Upper lobe of left lung (tissue), 6 donors: ENCODE results near the gene DMGDH. TPM values are rescaled to one million over a fixed set of nuclear protein-coding genes. Genes with fewer than 3 reads are reported as not detected.

Source experiments
- ATAC-seq, 2 donors: fragments of 200-7000 bp; cut with Tn5 transposase; one replicate each; pipeline ENCODE4 v1.9.1; 2022; ENCODE audit warnings: mild to moderate bottlenecking in 2 of 2, moderate library complexity in 2 of 2; ENCODE audit not compliant: low FRiP score in 2 of 2
- DNase-seq, 2 donors: peaks; one replicate each; pipeline ENCODE4 v3.0.0-alpha.2; 2019 to 2020
- H3K27ac ChIP-seq, 4 donors: fragments of 200-600 bp; sonication (generic); one replicate each; pipeline ENCODE4 v1.5.1; 2016 to 2019
- H3K27me3 ChIP-seq, 4 donors: fragments of 200-600 bp; sonication (generic); one replicate each; pipeline ENCODE4 v1.5.1; 2017 to 2019
- H3K36me3 ChIP-seq, 4 donors: fragments of 200-600 bp; sonication (generic); one replicate each; pipeline ENCODE4 v1.5.1; 2016 to 2019
- H3K4me1 ChIP-seq, 4 donors: fragments of 200-600 bp; sonication (generic); one replicate each; pipeline ENCODE4 v1.5.1; 2018 to 2019
- H3K4me3 ChIP-seq, 4 donors: fragments of 200-600 bp; sonication (generic); one replicate each; pipeline ENCODE4 v1.5.1; 2017 to 2019; ENCODE audit warnings: mild to moderate bottlenecking in 2 of 4, moderate library complexity in 1 of 4
- H3K9me3 ChIP-seq, 4 donors: fragments of 200-600 bp; sonication (generic); one replicate each; pipeline ENCODE4 v1.5.1; 2018 to 2019
- CTCF ChIP-seq, 6 experiments: fragments of 450-650 bp in 4 of 6; fragments of 200-600 bp in 2 of 6; sonication (generic) in 2 of 6; IDR thresholded peaks; one replicate each; pipeline ENCODE4 v1.5.1; 2016 to 2019; ENCODE audit warnings: antibody characterized with exemption in 6 of 6
- EP300 ChIP-seq, 4 donors: sonication (generic); formaldehyde crosslinking; IDR thresholded peaks; one replicate each; pipeline ENCODE4 v1.5.1; 2017; ENCODE audit warnings: antibody characterized with exemption in 4 of 4, control low read depth in 2 of 4
- POLR2A ChIP-seq, 4 donors: fragments of 450-650 bp; IDR thresholded peaks; one replicate each; pipeline ENCODE4 v1.5.1; 2016 to 2017; ENCODE audit warnings: antibody characterized with exemption in 4 of 4, mild to moderate bottlenecking in 2 of 4
- POLR2AphosphoS5 ChIP-seq, 2 donors: sonication (generic); formaldehyde crosslinking; IDR thresholded peaks; one replicate each; pipeline ENCODE4 v1.5.1; 2017; ENCODE audit warnings: antibody characterized with exemption in 2 of 2
- WGBS, 2 donors: methylation state at CpG; one replicate each; pipeline ENCODE4 v1.1.5; 2017 to 2018; 5-methylcytosine and 5-hydroxymethylcytosine counted together
- total RNA-seq, 6 donors: library from RNA; depleted of rRNA in 4 of 6; stranded (reverse); fragments of >200 nt in 4 of 6; gene quantifications; one replicate each; pipeline versions ENCODE4 v1.1.0 to v1.2.1, GENCODE V29; 2016 to 2021
- donor health status: DM: no; HTN: no; CAD: no; lungs with moderate emphysema.
- donor health status: DM: no; HTN: yes; CAD: no; lungs with severe emphysema.

DMGDH gene
- total RNA-seq, 6 donors from 2014 or later, result 0.46 to 1.3 (median 1.1) TPM

GRCh38 chr5:78959767-78960166, 109.7 kb downstream of the DMGDH start:
- no peaks in the 10 kb centered on the region for H3K9me3 ChIP-seq
- DNase-seq, result no peak
- no peak overlapping the region for H3K4me3 ChIP-seq
- no peaks in the 10 kb centered on the region for H3K27me3 ChIP-seq
- ATAC-seq, result no peak
- peaks cover 0 to 9% (median 1%) of the 10 kb centered on the region in 4 donors for H3K36me3 ChIP-seq
- WGBS, 2 donors, result 86 to 90% methylated on average over 1 of the region's 1 CpG
- H3K4me1 ChIP-seq, result no peaks in the 10 kb centered on the region
- no peak overlapping the region for H3K27ac ChIP-seq
- TF ChIP-seq POLR2AphosphoS5 (IDR thresholded peaks at IDR 0.05) (no peak), CTCF (IDR thresholded peaks at IDR 0.05) (no peak), EP300 (IDR thresholded peaks at IDR 0.05) (no peak), POLR2A (IDR thresholded peaks at IDR 0.05) (no peak)

- Histone ChIP-seq H3K27ac (no peak overlapping the region), H3K4me3 (no peak overlapping the region), H3K36me3 (peaks cover 0 to 4% (median 0%) of the 10 kb centered on the region in 4 donors), H3K27me3 (no peaks in the 10 kb centered on the region), H3K9me3 (no peaks in the 10 kb centered on the region), H3K4me1 (no peaks in the 10 kb centered on the region)
- WGBS, 2 donors, result 66 to 74% methylated on average over 3 of the region's 3 CpGs
- ATAC-seq (no peak), DNase-seq (no peak)
- no peak for TF ChIP-seq POLR2A (IDR thresholded peaks at IDR 0.05)
- no peak for TF ChIP-seq CTCF (IDR thresholded peaks at IDR 0.05)
- no peak for TF ChIP-seq EP300 (IDR thresholded peaks at IDR 0.05)
- TF ChIP-seq POLR2AphosphoS5 (IDR thresholded peaks at IDR 0.05), result no peak
These were observed 110.6 kb downstream of the DMGDH start for GRCh38 chr5:78958672-78959445.

DNA sequence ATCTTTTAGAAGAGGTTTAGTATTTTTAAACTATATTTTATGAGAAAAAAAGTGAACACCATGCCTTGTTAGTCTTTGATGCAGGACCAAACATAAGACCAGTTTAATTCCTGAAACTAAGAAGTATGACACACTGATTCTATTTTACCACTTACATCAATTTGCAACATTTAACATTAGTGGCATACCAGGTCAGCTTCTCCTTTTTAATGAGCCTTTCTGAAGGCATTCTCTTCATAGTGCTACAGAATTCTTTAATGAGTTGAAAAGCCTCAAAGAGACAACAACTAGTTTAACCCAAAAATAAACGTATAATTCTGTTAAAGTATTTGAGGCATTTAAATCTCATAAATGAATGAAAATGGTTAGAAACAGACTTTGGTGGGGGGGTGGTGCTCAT, 112.6 kb downstream of the DMGDH start:
- no peak overlapping the region for H3K4me3 ChIP-seq
- no peaks in the 10 kb centered on the region for H3K36me3 ChIP-seq
- no peak overlapping the region for H3K27ac ChIP-seq
- DNase-seq (no peak), ATAC-seq (no peak)
- H3K27me3 ChIP-seq, result no peaks in the 10 kb centered on the region
- H3K9me3 ChIP-seq, result no peaks in the 10 kb centered on the region
- TF ChIP-seq EP300 (IDR thresholded peaks at IDR 0.05), result no peak
- no peak for TF ChIP-seq POLR2A (IDR thresholded peaks at IDR 0.05)
- TF ChIP-seq CTCF (IDR thresholded peaks at IDR 0.05), result no peak
- TF ChIP-seq POLR2AphosphoS5 (IDR thresholded peaks at IDR 0.05), result no peak
- 78 to 85% methylated on average over 1 of the region's 1 CpG for WGBS, 2 donors
- H3K4me1 ChIP-seq, result no peaks in the 10 kb centered on the region

GRCh38 chr5:78953092-78953800, 116.2 kb downstream of the DMGDH start:
- H3K4me1 ChIP-seq, result no peaks in the 10 kb centered on the region
- no peaks in the 10 kb centered on the region for H3K27me3 ChIP-seq
- DNase-seq (no peak), ATAC-seq (no peak)
- H3K9me3 ChIP-seq, result no peaks in the 10 kb centered on the region
- H3K4me3 ChIP-seq, result no peak overlapping the region
- TF ChIP-seq POLR2A (IDR thresholded peaks at IDR 0.05) (no peak), EP300 (IDR thresholded peaks at IDR 0.05) (no peak), CTCF (IDR thresholded peaks at IDR 0.05) (no peak), POLR2AphosphoS5 (IDR thresholded peaks at IDR 0.05) (no peak)
- WGBS, 2 donors, result 71 to 90% methylated on average over 4 of the region's 4 CpGs
- no peaks in the 10 kb centered on the region for H3K36me3 ChIP-seq
- no peak overlapping the region for H3K27ac ChIP-seq

Other genes starting within 250 kb of the DMGDH start
- 10 to 100 TPM in 5 of 6 donors, 1 to 10 TPM in 1; 9.8 to 24.1 (median 18.7) TPM for gene ARSB, start 84.4 kb downstream of the DMGDH start, total RNA-seq
- 1 to 10 TPM in 4 of 6 donors, under 1 TPM in 2; 0.46 to 3.9 (median 1.4) TPM for gene BHMT2, start 93 bp upstream of the DMGDH start, total RNA-seq
- 1 to 10 TPM in 1 of 6 donors, under 1 TPM in 2, not detected in 3; 0.26 to 1.4 (median 0.84) TPM for gene BHMT, start 42.1 kb upstream of the DMGDH start, total RNA-seq
- 10 to 100 TPM in 4 of 6 donors, 1 to 10 TPM in 2; 7.9 to 28.8 (median 11.9) TPM for gene JMY, start 166.5 kb upstream of the DMGDH start, total RNA-seq